B cell (primary cell): ENCODE data around the gene GABRA6. TPM values are rescaled to one million over a fixed set of nuclear protein-coding genes. Genes with fewer than 3 reads are reported as not detected.
A peak's percentile ranks its signal among the peaks of the same experiment; 100 is the strongest.

Source experiments
- ATAC-seq: fragments of 200-7000 bp; cut with Tn5 transposase; one replicate; pipeline ENCODE4 v1.10.0; 2021; ENCODE audit warnings: low read depth, mild to moderate bottlenecking, moderate number of reproducible peaks, moderate library complexity
- CTCF ChIA-PET: fragments of 350-600 bp; sonication (Branson Sonifier 250); formaldehyde crosslinking; loops from one replicate; lab custom pipeline; 2021; ENCODE audit warnings: antibody characterized with exemption, inconsistent platforms; lab: Charles Lee
- POLR2A ChIA-PET: fragments of 350-600 bp; sonication (Branson Sonifier 250); formaldehyde crosslinking; loops from one replicate; lab custom pipeline; 2021; ENCODE audit warnings: antibody characterized with exemption; lab: Charles Lee
- DNase-seq: peaks from one replicate; pipeline ENCODE4 v3.0.0; 2013
- H2AFZ ChIP-seq: 2 replicates; pipeline ENCODE4 v1.6.1; 2012; ENCODE audit warnings: mild to moderate bottlenecking, low read depth, low read length; ENCODE audit not compliant: insufficient read depth, poor library complexity, severe bottlenecking
- H3K27ac ChIP-seq, 2 donors: 1 replicate in 1 of 2; 2 replicates in 1 of 2; pipeline ENCODE4 v1.5.1; 2012 to 2013; ENCODE audit warnings: low read length in 2 of 2, mild to moderate bottlenecking in 2 of 2, moderate library complexity in 1 of 2
- H3K27me3 ChIP-seq, 4 experiments: fragments of 200-600 bp in 1 of 4; sonication (generic) in 1 of 4; replicated peaks in 1 of 4; 1 replicate in 2 of 4; 2 replicates in 2 of 4; pipeline versions ENCODE4 v1.6.1 to v1.7.0; 2013 to 2016; ENCODE audit warnings: low read length in 3 of 4, mild to moderate bottlenecking in 2 of 4, mixed read lengths in 1 of 4, moderate library complexity in 1 of 4; ENCODE audit not compliant: insufficient read depth in 4 of 4, control insufficient read depth in 3 of 4; ENCODE audit errors: control extremely low read depth in 1 of 4
- H3K36me3 ChIP-seq, 2 experiments: replicated peaks in 1 of 2; 1 replicate in 1 of 2; 2 replicates in 1 of 2; pipeline versions ENCODE4 v1.6.1 to v1.7.1; 2013; ENCODE audit warnings: low read length in 1 of 2; ENCODE audit not compliant: insufficient read depth in 2 of 2, control insufficient read depth in 1 of 2; ENCODE audit errors: control extremely low read depth in 1 of 2, extremely low read depth in 1 of 2
- H3K4me1 ChIP-seq, 2 donors: fragments of 200-600 bp in 1 of 2; sonication (generic) in 1 of 2; 1 replicate in 1 of 2; 2 replicates in 1 of 2; pipeline versions ENCODE4 v1.5.1 to v1.6.1; 2013 to 2017; ENCODE audit warnings: low read length in 2 of 2; ENCODE audit not compliant: control insufficient read depth in 2 of 2, insufficient read depth in 2 of 2
- H3K4me2 ChIP-seq: replicated peaks from 2 replicates; pipeline ENCODE3; 2012; ENCODE audit warnings: mild to moderate bottlenecking, low read depth, low read length; ENCODE audit not compliant: poor library complexity, severe bottlenecking
- H3K4me3 ChIP-seq, 5 experiments: fragments of 200-600 bp in 1 of 5; sonication (generic) in 1 of 5; 1 replicate in 3 of 5; 2 replicates in 2 of 5; pipeline versions ENCODE4 v1.5.1 to v1.7.0; 2011 to 2016; ENCODE audit warnings: low read length in 4 of 5, mild to moderate bottlenecking in 4 of 5, low read depth in 2 of 5, control low read depth in 1 of 5, moderate library complexity in 1 of 5; ENCODE audit not compliant: insufficient read depth in 1 of 5; ENCODE audit errors: control extremely low read depth in 1 of 5, extremely low read depth in 1 of 5
- H3K79me2 ChIP-seq: fragments of 200-600 bp; sonication (generic); one replicate; pipeline ENCODE4 v1.6.0; 2016; ENCODE audit warnings: low read length; ENCODE audit not compliant: control insufficient read depth, insufficient read depth
- H3K9ac ChIP-seq: fragments of 200-600 bp; sonication (generic); 2 replicates; pipeline ENCODE4 v1.6.1; 2017; ENCODE audit warnings: mild to moderate bottlenecking, low read length, moderate library complexity
- H3K9me3 ChIP-seq, 3 donors: one replicate each; pipeline versions ENCODE4 v1.6.1 to v1.7.1; 2013; ENCODE audit warnings: low read length in 2 of 3; ENCODE audit not compliant: control insufficient read depth in 2 of 3, insufficient read depth in 1 of 3; ENCODE audit errors: control extremely low read depth in 1 of 3
- H4K20me1 ChIP-seq: 2 replicates; pipeline ENCODE4 v1.6.0; 2012; ENCODE audit warnings: mild to moderate bottlenecking, low read length; ENCODE audit not compliant: insufficient read depth, control insufficient read depth, poor library complexity, severe bottlenecking
- H3K27ac Mint-ChIP-seq: one replicate; pipeline ENCODE4 v1.8.0; 2021; ENCODE audit warnings: mixed read lengths
- H3K27me3 Mint-ChIP-seq: one replicate; pipeline ENCODE4 v1.8.0; 2021; ENCODE audit warnings: mixed read lengths
- H3K4me1 Mint-ChIP-seq: one replicate; pipeline ENCODE4 v1.8.0; 2021; ENCODE audit warnings: mixed read lengths
- H3K4me3 Mint-ChIP-seq: one replicate; pipeline ENCODE4 v1.8.0; 2021; ENCODE audit warnings: mixed read lengths
- H3K9me3 Mint-ChIP-seq: one replicate; pipeline ENCODE4 v1.8.0; 2022; ENCODE audit warnings: mixed read lengths; ENCODE audit not compliant: insufficient read depth
- EZH2 ChIP-seq: IDR thresholded peaks from 2 replicates; pipeline ENCODE4 v1.6.1; 2012; ENCODE audit warnings: borderline replicate concordance, low read depth, mild to moderate bottlenecking, moderate library complexity, low read length; ENCODE audit not compliant: insufficient read depth, poor library complexity, severe bottlenecking
- WGBS: methylation state at CpG from one replicate; pipeline ENCODE4 v1.1.5; 2013; ENCODE audit warnings: missing lambda C conversion rate; ENCODE audit not compliant: insufficient coverage; 5-methylcytosine and 5-hydroxymethylcytosine counted together
- intact Hi-C: fragments of 100-400 bp; cut with micrococcal nuclease; formaldehyde crosslinking; loops from one replicate; pipeline ENCODE4 v1.10.0; 2022
- polyA plus RNA-seq: library from polyadenylated mRNA; depleted of rRNA; stranded (reverse); fragments of >200 nt; gene quantifications from 2 replicates; pipeline ENCODE4 v1.2.3, GENCODE V29; 2012
- total RNA-seq, 2 donors: library from RNA; stranded (reverse); fragments of 120-200 nt in 1 of 2; gene quantifications; 1 replicate in 1 of 2; 2 replicates in 1 of 2; pipeline versions ENCODE4 v1.2.3 to v1.2.4, GENCODE V29; 2013 to 2022
- TF ChIP-seq, protein P1 (sequence below): fragments of 200-600 bp; IDR thresholded peaks from one replicate; pipeline ENCODE4 v1.8.0; 2022; ENCODE audit warnings: antibody characterized with exemption, mild to moderate bottlenecking

The GABRA6 gene
- total and polyA plus RNA-seq, 2 donors (not counting 1 experiment from before 2014, with no cell fraction given), result not detected

DNA sequence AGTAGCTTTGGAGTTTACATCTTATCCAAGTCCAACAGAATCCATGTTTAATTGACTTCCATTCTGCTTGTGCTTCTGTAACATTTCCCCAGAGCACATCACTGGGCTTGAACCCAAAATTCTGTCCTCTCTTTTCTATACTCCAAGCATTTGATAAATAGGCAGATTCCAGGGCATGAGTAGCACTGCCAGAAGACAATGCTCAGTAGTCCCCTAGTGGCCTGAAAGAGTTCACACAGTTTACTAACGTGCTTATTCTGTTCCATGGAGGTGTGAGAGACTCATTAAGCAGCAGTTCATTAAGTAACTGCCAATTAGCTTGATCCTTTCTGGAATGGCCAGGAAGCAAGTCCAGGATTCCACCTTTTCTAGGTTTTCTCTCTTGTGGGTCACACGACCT is 9.4 kb upstream of the GABRA6 start:
- no peak overlapping the region for H3K27ac Mint-ChIP-seq
- ChIA-PET CTCF (no interaction called here), POLR2A (no interaction called here)
- H3K4me3 Mint-ChIP-seq, result no peak overlapping the region
- Histone ChIP-seq H3K9me3 (no peaks in the 10 kb centered on the region), H3K27me3 (no peaks in the 10 kb centered on the region), H3K27ac (no peak overlapping the region), H3K9ac (no peak overlapping the region), H3K4me2 (no peak overlapping the region), H3K4me1 (no peaks in the 10 kb centered on the region), H3K79me2 (no peaks in the 10 kb centered on the region), H4K20me1 (no peaks in the 10 kb centered on the region), H2AFZ (no peak overlapping the region), H3K36me3 (no peaks in the 10 kb centered on the region), H3K4me3 (no peak overlapping the region)
- no peak for DNase-seq
- no peaks in the 10 kb centered on the region for H3K4me1 Mint-ChIP-seq
- H3K27me3 Mint-ChIP-seq, result no peaks in the 10 kb centered on the region
- no peak for ATAC-seq
- 13% methylated on average over 1 of the region's 2 CpGs for WGBS
- intact Hi-C loops, result no loop called here
- TF ChIP-seq EZH2, result no peak
- TF ChIP-seq, protein P1, sequence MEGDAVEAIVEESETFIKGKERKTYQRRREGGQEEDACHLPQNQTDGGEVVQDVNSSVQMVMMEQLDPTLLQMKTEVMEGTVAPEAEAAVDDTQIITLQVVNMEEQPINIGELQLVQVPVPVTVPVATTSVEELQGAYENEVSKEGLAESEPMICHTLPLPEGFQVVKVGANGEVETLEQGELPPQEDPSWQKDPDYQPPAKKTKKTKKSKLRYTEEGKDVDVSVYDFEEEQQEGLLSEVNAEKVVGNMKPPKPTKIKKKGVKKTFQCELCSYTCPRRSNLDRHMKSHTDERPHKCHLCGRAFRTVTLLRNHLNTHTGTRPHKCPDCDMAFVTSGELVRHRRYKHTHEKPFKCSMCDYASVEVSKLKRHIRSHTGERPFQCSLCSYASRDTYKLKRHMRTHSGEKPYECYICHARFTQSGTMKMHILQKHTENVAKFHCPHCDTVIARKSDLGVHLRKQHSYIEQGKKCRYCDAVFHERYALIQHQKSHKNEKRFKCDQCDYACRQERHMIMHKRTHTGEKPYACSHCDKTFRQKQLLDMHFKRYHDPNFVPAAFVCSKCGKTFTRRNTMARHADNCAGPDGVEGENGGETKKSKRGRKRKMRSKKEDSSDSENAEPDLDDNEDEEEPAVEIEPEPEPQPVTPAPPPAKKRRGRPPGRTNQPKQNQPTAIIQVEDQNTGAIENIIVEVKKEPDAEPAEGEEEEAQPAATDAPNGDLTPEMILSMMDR, result peak; percentile 13
- no peaks in the 10 kb centered on the region for H3K9me3 Mint-ChIP-seq

DNA sequence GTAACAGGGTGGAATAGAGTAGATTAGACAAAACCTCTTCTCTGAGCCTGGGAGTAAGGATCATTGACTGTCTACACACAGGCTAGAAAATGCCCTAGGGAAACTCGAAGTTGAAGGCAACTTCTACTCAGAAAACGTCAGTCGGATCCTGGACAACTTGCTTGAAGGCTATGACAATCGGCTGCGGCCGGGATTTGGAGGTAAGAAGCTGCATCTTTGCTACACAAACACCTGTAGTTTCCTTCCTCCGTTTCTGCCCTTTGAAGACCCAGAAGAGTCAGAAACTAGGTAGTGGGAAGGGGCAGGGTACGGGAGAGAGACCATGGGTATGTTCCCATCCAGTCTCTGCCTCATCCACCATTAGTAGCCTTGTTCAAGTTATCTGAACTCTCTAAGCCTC is 628 bp downstream of the GABRA6 start:
- Histone ChIP-seq H4K20me1 (no peaks in the 10 kb centered on the region), H3K27ac (no peak overlapping the region), H2AFZ (no peak overlapping the region), H3K4me1 (no peaks in the 10 kb centered on the region), H3K27me3 (no peaks in the 10 kb centered on the region), H3K36me3 (no peaks in the 10 kb centered on the region), H3K4me3 (no peak overlapping the region), H3K79me2 (no peaks in the 10 kb centered on the region), H3K4me2 (no peak overlapping the region), H3K9ac (no peak overlapping the region), H3K9me3 (no peaks in the 10 kb centered on the region)
- Mint-ChIP-seq H3K27ac (no peak overlapping the region), H3K9me3 (no peaks in the 10 kb centered on the region), H3K27me3 (no peaks in the 10 kb centered on the region), H3K4me3 (no peak overlapping the region), H3K4me1 (no peaks in the 10 kb centered on the region)
- ChIA-PET POLR2A (no interaction called here), CTCF (no interaction called here)
- TF ChIP-seq EZH2, result no peak
- TF ChIP-seq, protein P1, result no peak
- intact Hi-C loops, result no loop called here
- 75% methylated on average over 3 of the region's 8 CpGs for WGBS
- no peak for ATAC-seq
- DNase-seq, result no peak
